Glutamatergic neuron (in vitro differentiated cells): ENCODE data around the gene GDPD5. TPM values are rescaled to one million over a fixed set of nuclear protein-coding genes. Genes with fewer than 3 reads are reported as not detected.
A peak's percentile ranks its signal among the peaks of the same experiment; 100 is the strongest.

Experiments used
- DNase-seq: peaks from one replicate; pipeline ENCODE4 v3.0.0; 2022
- H3K27ac Mint-ChIP-seq: one replicate; pipeline ENCODE4 v1.8.0; 2020; ENCODE audit warnings: mild to moderate bottlenecking, mixed read lengths, inconsistent platforms; ENCODE audit not compliant: unreplicated experiment
- H3K27me3 Mint-ChIP-seq: one replicate; pipeline ENCODE4 v1.8.0; 2020; ENCODE audit warnings: mild to moderate bottlenecking, moderate library complexity, mixed read lengths, inconsistent platforms; ENCODE audit not compliant: unreplicated experiment
- H3K36me3 Mint-ChIP-seq: one replicate; pipeline ENCODE4 v1.8.0; 2020; ENCODE audit warnings: mild to moderate bottlenecking, mixed read lengths, inconsistent platforms; ENCODE audit not compliant: unreplicated experiment
- H3K4me1 Mint-ChIP-seq: one replicate; pipeline ENCODE4 v1.8.0; 2020; ENCODE audit warnings: mild to moderate bottlenecking, low read depth, mixed read lengths, inconsistent platforms; ENCODE audit not compliant: unreplicated experiment
- H3K4me3 Mint-ChIP-seq: one replicate; pipeline ENCODE4 v1.8.0; 2020; ENCODE audit warnings: mild to moderate bottlenecking, mixed read lengths, inconsistent platforms; ENCODE audit not compliant: unreplicated experiment
- H3K9me3 Mint-ChIP-seq: one replicate; pipeline ENCODE4 v1.8.0; 2020; ENCODE audit warnings: mild to moderate bottlenecking, moderate library complexity, mixed read lengths, inconsistent platforms; ENCODE audit not compliant: unreplicated experiment
- total RNA-seq: library from RNA; stranded (reverse); fragmentation: NEBNext Ultra II Directional; extraction: Animal tissue kit (Norgen Biotek cat#: 25700); gene quantifications from one replicate; pipeline ENCODE4 v1.2.1, GENCODE V29; 2021; ENCODE audit not compliant: unreplicated experiment
- TF ChIP-seq, protein P1 (sequence below): fragments of 200-600 bp; sonication (generic); IDR thresholded peaks from one replicate; pipeline ENCODE4 v1.5.0; 2021; ENCODE audit not compliant: partially characterized antibody, unreplicated experiment

The GDPD5 gene
- total RNA-seq, 1 donor from 2014 or later, result 147 TPM

DNA sequence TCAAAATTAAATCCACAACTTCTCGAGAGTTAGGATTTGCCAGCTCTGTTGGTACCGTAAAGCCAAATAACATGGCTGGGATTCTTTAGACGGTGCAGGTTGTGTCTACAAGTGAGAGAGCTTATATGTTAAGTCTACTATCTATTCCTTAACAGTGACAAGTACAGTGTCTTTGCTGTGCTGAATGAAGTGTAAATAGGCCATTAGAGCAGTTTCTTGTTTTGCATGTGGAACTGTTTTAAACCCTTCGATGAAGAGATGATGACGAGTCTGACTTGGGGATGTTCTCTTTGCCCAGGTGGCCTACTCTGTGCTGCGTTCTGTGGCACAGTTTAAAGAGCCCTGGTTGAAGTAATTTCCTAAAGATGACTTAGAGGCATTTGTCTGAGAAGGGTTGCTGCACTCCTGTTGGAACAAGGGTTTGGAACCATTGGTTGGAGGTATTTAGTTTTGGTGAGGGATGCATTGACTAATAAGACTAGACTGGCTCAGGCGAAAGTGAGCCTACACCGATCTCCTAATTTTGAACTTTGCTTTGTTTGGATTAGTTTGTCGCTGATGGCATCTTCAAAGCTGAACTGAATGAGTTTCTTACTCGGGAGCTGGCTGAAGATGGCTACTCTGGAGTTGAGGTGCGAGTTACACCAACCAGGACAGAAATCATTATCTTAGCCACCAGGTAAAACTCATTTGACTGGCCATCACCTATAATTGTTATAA lies 125.4 kb downstream of the GDPD5 start:
- peak overlapping the region; percentile 95 for H3K27ac Mint-ChIP-seq
- H3K9me3 Mint-ChIP-seq, result peaks cover 5% of the 10 kb centered on the region
- H3K4me3 Mint-ChIP-seq, result peak overlapping the region; percentile 99
- TF ChIP-seq, protein P1, sequence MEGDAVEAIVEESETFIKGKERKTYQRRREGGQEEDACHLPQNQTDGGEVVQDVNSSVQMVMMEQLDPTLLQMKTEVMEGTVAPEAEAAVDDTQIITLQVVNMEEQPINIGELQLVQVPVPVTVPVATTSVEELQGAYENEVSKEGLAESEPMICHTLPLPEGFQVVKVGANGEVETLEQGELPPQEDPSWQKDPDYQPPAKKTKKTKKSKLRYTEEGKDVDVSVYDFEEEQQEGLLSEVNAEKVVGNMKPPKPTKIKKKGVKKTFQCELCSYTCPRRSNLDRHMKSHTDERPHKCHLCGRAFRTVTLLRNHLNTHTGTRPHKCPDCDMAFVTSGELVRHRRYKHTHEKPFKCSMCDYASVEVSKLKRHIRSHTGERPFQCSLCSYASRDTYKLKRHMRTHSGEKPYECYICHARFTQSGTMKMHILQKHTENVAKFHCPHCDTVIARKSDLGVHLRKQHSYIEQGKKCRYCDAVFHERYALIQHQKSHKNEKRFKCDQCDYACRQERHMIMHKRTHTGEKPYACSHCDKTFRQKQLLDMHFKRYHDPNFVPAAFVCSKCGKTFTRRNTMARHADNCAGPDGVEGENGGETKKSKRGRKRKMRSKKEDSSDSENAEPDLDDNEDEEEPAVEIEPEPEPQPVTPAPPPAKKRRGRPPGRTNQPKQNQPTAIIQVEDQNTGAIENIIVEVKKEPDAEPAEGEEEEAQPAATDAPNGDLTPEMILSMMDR, result no peak
- H3K36me3 Mint-ChIP-seq, result no peaks in the 10 kb centered on the region
- no peak for DNase-seq
- H3K4me1 Mint-ChIP-seq, result peaks cover 29% of the 10 kb centered on the region
- peaks cover 4% of the 10 kb centered on the region for H3K27me3 Mint-ChIP-seq

DNA sequence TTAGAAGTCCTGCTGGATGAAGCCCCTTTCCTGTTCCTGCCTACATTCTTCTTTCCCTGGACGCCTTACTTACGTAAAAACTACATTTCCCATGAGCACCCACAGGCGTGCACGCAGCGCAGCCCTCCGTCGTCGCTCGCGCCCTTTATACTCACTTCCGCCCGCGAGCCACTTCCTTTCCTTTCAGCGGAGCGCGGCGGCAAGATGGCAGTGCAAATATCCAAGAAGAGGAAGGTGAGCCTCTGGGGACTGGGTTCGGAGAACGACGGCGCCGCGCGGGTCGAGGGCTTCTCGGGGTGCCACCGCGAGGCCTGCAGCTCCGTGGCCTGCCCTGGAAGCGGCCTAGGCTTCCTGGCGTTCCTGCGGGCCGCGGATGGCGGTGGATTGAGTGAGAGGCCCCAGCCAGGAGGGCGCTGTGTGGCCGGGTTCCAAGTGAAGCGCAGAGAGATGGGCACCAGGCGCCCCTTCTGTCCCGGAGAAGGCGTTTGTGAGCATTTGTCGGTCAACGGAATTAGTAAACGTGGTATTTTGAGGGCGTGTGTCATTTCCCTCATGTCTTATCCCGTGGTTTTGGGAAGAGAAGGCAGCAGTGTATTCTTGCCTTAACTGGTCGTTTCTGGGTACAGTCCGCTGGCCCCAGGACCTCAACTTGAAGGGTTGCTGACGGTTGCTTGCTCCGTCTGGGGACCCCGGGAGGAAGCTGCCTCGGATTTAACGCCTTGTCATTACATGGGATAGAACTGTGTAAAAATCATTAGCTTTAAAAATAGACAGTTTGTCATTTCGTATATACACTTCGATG lies 126.2 kb downstream of the GDPD5 start, which contains the start of gene RPS3:
TSS of gene RPS3 (plus strand) at position 175 of the 802 bp plus-strand sequence. CDS start at position 205, 30 bp downstream.
- TF ChIP-seq, protein P1, result no peak
- peaks cover 5% of the 10 kb centered on the region for H3K9me3 Mint-ChIP-seq
- peaks cover 6% of the 10 kb centered on the region for H3K27me3 Mint-ChIP-seq
- H3K4me3 Mint-ChIP-seq, result peak within 1 kb of the TSS; percentile 99
- no peaks in the 10 kb centered on the region for H3K36me3 Mint-ChIP-seq
- peak within 1 kb of the TSS; percentile 95 for H3K27ac Mint-ChIP-seq
- peaks cover 35% of the 10 kb centered on the region for H3K4me1 Mint-ChIP-seq
- peak; percentile 92 for DNase-seq

DNA sequence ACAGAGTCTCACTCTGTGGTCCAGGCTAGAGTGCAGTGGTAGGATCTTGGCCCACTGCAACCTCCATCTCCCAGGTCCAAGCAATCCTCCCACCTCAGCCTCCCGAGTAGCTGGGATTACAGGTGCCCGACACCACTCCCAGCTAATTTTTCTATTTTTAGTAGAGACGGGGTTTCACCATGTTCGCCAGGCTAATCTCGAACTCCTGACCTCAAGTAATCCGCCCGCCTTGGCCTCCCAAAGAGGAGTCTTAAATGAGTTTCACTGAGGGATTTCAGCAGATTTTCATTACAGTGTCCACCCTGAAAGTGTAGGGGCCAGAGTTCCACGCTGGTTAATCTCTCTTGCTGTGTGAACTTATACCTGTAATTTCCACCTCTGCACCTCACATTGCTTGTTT lies 126.8 kb downstream of the GDPD5 start:
- TF ChIP-seq, protein P1, result no peak
- no peaks in the 10 kb centered on the region for H3K36me3 Mint-ChIP-seq
- H3K27me3 Mint-ChIP-seq, result peaks cover 6% of the 10 kb centered on the region
- no peak for DNase-seq
- peaks cover 34% of the 10 kb centered on the region for H3K4me1 Mint-ChIP-seq
- H3K27ac Mint-ChIP-seq, result peak overlapping the region; percentile 95
- H3K9me3 Mint-ChIP-seq, result peaks cover 5% of the 10 kb centered on the region
- H3K4me3 Mint-ChIP-seq, result peak overlapping the region; percentile 99

DNA sequence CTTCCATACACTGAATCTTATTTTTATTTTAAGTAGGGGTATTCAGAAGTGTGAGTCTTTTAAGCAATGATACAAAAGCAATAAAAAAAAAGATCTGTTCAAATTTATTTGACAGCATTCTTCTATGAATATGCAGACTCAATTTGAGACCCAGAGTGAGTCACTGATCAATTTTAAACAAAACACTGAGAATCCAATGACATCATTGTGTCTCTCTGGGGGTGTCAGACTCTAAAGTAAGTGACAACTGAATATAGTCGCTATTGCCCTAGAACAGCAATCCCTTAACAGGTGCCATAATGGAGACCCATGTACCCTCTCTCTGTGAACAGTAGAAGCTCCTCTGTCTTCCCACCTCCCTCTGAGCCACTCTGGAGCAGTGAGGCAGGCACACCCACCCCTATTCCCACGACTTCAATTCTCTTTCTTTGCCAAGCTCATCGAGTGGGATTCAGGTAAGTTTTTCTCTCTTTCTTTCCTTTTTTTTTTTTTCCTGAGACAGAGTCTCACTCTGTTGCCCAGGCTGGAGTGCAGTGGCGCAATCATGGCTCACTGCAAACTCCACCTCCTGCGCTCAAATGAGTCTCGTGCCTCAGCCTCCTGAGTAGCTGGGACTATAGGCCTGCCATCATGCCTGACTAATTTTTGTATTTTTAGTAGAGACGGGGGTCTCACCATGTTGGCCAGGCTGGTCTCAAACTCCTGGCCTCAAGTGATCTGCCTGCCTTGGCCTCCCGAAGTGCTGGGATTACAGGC lies 131.5 kb downstream of the GDPD5 start:
- TF ChIP-seq, protein P1, result no peak
- H3K27ac Mint-ChIP-seq, result no peak overlapping the region
- H3K4me1 Mint-ChIP-seq, result peaks cover 13% of the 10 kb centered on the region
- H3K4me3 Mint-ChIP-seq, result peak overlapping the region; percentile 8
- DNase-seq, result no peak
- H3K36me3 Mint-ChIP-seq, result no peaks in the 10 kb centered on the region
- peaks cover 4% of the 10 kb centered on the region for H3K27me3 Mint-ChIP-seq
- H3K9me3 Mint-ChIP-seq, result peaks cover 2% of the 10 kb centered on the region
